Measurements from ENCODE around the gene PRPF40A.

Gene PRPF40A

DNA sequence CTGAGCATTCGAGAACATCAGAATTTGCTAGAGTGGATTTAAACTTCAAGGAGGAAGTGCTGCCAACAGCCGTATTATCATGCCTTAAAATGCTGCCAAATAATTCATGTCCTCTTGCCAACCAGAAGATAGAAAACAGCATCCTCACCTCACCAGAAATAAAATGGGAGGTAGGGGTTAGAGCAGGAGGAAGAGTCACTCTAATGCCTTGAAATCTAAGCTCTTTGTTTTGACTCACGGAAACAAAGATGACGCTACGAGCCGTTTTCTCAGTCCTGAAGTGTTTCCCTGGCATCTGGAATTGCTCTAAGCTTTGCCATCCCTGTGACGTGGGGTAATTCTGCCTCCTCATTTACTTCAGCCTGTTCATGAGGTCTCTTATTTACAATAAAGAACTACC is 97.1 kb downstream of the PRPF40A start:
- DNase-seq (ENCODE audit: low spot score) = no peak

DNA sequence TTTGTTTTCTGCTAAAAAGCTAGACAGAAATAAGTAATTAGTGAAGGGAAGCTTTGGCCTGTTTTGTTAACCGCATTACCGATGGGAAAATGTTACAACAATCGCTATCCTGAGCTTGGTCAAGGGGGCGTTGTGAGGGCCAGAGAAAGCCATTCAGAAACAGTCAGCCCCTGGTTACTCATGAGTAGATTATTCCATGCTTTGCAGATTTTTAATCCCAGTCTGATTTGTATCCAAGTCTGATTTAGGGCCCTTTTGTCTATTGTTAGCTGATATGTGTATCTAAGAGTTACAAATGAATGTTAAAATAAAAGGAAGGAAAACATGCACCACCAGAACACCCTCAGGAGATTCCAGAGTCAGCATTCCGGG is 99.1 kb downstream of the PRPF40A start:
- DNase-seq (ENCODE audit: low spot score) = no peak

DNA sequence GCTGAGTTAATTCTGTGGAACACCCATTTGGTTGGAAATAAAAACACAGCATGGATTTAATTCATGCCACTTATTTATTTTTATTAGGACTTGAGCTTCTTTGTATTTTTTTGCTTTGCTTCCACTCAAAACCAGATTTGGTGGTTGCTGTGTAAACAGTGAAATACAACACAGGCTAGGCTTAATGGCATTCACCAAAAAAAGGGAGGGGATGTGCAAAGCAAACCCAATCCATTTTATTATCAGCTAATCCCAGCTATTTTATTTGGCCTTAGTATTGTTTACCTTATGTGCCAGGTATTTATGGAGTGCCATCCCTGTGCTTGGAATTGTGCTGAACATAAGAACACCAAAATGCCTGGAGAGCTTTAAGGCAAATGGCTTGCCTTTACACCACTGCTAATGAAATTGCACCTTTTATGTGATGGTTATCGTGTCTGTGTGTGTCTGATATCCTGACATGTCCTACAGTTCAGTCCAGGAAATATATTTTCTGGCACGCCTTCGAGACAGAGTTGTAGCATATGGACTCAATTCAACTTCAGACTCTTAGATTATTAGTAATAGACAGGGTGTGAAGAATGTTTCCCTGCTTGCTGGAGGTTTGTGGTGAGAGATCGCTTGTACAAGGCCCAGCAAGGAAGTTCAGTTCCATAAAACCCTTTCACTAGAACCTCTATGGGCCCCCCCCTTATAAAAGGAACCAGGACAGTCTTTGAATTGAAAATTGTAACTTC is 99.6 kb downstream of the PRPF40A start:
- DNase-seq (ENCODE audit: low spot score) = no peak

DNA sequence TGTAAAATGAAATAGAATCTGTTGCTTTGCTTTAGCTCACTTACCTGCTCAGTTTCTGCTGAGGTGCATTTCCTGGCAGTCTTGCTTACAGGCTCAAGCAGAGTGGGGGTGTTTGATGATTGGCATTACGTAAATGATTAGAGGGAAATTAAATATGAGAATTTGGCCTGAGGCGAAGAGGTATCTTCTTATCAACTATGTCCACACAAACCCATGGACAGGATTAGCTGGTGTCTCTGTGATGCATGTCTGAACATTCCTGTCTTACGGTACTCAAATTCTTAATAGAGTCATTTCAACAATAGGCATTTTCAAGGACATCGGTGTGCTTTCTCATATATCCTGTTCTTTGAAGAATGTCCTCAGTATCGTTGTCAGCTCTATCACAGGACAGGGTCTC is 102.1 kb downstream of the PRPF40A start:
- DNase-seq (ENCODE audit: low spot score) = no peak

DNA sequence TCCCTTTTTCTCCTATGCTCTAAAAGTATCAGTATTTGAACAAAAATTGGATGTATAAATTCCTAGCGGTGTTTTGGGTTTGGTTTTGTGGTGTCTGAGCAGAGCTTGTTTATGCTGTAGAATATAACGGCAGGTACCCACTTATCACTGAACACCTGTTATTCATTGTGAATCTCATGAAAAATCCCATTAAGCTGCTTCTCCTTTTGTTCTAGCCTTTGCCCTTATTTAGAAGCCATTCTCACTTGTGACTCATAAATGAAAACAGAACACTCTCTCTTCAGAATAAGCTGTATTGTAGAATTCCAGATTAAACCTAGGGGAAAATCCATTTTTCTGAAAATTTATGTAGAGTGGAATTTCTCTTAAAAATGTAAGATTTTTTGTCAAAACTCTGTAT is 104.0 kb downstream of the PRPF40A start:
- no peak for DNase-seq (ENCODE audit: low spot score)

DNA sequence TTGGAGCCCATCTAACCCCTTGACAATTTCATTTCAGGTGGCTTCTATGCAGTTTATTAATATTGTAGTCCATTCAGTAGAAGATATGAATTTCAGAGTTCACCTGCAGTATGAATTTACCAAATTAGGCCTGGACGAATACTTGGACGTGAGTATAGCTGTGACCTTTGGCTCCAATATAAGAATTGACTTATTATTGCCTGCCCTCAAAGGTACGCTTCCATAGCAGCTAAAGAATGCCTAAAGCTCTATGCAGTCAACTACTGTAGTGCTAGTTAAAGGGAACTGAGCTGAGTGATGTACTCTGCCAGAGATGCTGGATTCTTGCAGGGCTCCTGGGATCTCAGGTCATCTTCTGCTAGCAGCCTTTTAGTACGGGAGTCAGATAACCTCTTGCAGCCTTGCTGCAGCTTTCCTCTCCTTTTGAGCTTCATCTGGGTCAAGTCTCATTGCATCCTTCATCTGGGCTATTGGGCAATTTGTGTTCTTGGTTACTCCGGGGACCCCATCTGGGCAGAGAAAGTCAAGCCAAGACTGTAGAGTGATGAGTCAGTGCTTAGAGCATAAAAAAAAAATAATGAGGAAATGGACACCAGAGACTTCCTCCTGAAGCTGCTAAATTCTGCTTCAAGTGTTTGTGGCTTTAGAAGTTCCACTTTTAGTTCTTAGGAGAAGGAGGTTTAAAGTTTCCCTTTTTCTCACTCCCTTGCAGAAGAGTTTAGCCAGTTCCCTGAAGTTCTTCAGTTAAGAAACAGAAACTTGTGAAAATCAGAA is 105.6 kb downstream of the PRPF40A start:
- no peak for DNase-seq (ENCODE audit: low spot score)

DNA sequence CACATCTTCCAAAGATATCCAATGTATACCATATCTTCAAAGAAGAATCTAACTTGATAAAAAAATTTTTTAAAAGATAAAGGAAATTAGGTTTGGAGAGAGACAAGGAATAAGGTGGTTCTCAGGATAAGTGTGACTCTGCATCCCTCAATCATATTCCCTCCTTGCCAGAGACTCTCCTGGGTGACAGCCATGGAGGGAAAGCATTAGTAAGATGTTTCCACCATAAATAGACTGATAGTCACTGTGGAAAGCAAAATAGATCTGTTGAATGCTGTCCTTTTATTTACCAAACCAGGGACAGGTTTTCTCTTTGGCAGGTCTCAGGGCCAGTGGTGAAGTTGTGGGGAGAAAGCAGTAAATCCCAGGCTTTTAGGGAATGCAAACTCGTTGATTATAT is 107.6 kb downstream of the PRPF40A start:
- DNase-seq (ENCODE audit: low spot score) = no peak

DNA sequence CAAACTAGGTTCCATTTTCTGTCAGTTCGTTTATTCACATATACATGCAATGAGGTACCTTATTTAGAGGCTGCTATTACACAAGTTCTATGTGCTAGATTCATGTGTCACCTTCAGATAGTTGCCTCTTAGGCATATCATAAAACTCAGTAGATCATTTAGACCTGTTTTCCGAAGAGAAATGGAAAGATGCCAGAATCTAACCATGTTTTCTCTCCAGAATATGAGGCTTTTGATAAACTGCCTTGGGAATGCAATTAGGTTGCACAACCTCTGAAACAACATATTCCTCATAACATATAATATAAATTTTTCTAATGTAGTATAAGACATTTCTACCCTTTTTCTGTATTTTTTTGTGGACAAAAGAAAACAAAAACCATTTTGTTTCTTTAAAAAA is 108.1 kb downstream of the PRPF40A start:
- no peak for DNase-seq (ENCODE audit: low spot score)

DNA sequence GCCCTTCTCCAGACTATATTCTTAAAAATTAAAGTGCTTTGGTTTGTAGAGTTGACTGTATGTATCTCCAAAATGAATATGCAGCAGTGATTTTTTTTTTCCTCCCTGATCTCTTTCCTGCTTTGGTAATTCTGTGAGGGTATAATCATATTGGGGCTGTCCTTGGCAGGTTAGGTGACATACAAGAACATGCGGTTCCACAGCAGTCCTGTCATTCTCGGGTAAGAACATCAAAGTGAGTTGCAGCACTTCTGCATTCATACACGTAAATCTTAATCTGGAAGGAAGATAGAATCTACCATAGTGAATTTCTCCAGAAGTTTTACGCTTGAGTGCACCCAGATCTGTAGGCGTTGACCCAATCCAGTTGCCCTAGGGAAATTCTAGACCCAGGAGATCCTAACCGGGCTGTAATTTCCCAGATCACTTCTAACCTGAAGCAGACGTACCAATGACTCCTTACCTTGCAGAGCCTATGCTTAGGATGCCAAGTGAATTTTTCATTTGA is 109.4 kb downstream of the PRPF40A start:
- DNase-seq (ENCODE audit: low spot score) = no peak

DNA sequence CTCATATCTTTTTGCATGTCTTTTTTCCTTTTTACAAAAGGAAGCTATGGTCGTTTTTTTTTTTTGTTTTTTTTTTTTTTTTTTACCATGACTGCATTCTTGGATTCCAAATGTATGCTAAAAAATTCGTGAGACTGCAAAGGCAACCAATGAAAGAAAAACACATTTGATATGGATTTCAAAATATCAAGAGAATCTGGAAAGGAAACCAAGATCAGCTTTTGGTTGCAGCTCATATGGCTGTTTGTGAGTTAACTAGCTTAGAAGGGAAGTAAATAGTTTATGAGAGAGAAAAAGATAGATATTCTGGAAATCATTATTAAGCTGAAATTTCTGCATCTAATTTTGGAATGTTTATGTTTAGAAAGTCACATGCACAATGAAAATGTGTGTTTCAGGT is 110.3 kb downstream of the PRPF40A start:
- no peak for DNase-seq (ENCODE audit: low spot score)

DNA sequence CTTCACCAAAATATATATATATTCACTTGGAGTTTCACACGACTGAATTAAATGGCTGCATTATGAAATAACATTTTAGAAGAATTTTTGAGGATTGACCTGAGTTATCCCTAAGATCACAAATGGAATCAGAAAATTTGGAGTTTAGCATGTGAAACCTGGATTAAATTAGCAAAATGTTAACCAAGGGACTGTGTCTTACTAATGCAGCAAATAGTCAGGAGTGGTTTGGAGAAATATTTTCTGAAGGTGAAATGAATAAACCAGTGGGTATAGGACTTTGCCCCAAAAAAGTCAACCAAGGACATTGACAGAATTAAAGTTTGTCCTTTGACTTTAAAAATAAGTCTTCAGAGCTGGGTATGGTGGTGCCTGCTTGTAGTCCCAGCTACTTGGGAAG is 111.2 kb downstream of the PRPF40A start:
- no peak for DNase-seq (ENCODE audit: low spot score)

DNA sequence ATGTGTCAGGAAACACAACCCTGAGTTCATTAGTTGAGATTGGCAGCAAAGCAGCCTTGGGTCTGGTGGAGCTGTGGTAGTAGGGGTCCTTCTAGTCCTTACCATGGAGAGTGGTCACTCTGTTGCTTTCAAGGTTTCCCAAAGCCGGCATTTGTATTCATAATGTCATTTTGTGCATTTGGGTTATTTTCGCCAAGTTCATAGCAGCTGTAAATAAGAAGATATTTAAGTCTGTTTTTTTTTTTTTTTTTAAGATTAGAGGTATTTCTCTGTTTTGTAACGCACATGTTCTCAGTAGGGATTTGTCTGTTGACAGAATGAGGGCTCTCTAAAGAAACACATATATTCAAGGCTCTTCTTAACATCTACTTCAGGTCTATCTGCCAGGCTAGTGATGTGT is 114.1 kb downstream of the PRPF40A start:
- DNase-seq (ENCODE audit: low spot score) = peak; percentile 8

DNA sequence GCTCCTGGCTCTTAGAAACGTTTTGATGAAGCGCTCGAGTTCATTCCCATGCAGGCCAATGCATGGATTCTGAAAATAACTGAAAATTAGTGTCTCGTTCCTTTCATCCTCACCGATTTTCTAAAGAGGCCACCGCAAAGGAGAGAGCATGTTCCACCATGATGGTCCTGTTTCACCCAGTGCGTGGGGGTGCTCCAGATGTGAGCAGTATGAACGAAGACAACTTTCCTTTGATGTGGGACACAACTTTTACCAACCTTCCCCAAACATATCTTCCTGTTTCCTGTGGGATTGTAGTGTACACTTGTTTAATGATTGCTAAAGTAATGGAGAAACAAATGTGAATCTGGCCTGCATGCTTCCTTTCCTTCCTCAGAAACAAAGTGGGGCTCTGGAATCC is 114.5 kb downstream of the PRPF40A start:
- DNase-seq (ENCODE audit: low spot score) = no peak
